Vagina (tissue), 2 donors: ENCODE measurements around the gene GCDH. TPM values are rescaled to one million over a fixed set of nuclear protein-coding genes. Genes with fewer than 3 reads are reported as not detected.
"Not testable (repeated sequence)": the region's sequence is repeated elsewhere in the genome, so short reads cannot be mapped to it uniquely, and the experiment has no call there.

ENCODE experiments used
- DNase-seq, 2 donors: peaks; one replicate each; pipeline ENCODE4 v3.0.0-alpha.2; 2017; ENCODE audit errors: extremely low spot score in 2 of 2
- H3K27ac ChIP-seq: fragments of 200-600 bp; sonication (generic); one replicate; pipeline ENCODE4 v1.5.1; 2019
- H3K27me3 ChIP-seq: fragments of 200-600 bp; sonication (generic); one replicate; pipeline ENCODE4 v1.5.1; 2019
- H3K36me3 ChIP-seq, 2 donors: fragments of 200-600 bp; sonication (generic); one replicate each; pipeline ENCODE4 v1.5.1; 2017 to 2019
- H3K4me1 ChIP-seq: fragments of 200-600 bp; sonication (generic); one replicate; pipeline ENCODE4 v1.5.1; 2019
- H3K4me3 ChIP-seq, 2 donors: fragments of 200-600 bp; sonication (generic); 1 replicate in 1 of 2; 2 replicates in 1 of 2; pipeline ENCODE4 v1.5.1; 2016 to 2019
- H3K9me3 ChIP-seq: fragments of 200-600 bp; sonication (generic); one replicate; pipeline ENCODE4 v1.5.1; 2019
- CTCF ChIP-seq, 3 experiments: fragments of 450-650 bp in 2 of 3; fragments of 200-600 bp in 1 of 3; sonication (generic) in 1 of 3; IDR thresholded peaks; one replicate each; pipeline ENCODE4 v1.5.1; 2017 to 2019; ENCODE audit warnings: antibody characterized with exemption in 3 of 3, mild to moderate bottlenecking in 2 of 3, moderate library complexity in 2 of 3
- POLR2A ChIP-seq, 2 donors: fragments of 450-650 bp; IDR thresholded peaks; one replicate each; pipeline ENCODE4 v1.6.1; 2017; ENCODE audit warnings: antibody characterized with exemption in 2 of 2, mild to moderate bottlenecking in 2 of 2, moderate library complexity in 2 of 2
- POLR2AphosphoS5 ChIP-seq, 2 donors: sonication (generic); formaldehyde crosslinking; IDR thresholded peaks; one replicate each; pipeline ENCODE4 v1.9.0; 2017; ENCODE audit warnings: antibody characterized with exemption in 2 of 2, mild to moderate bottlenecking in 2 of 2, low read depth in 1 of 2; ENCODE audit not compliant: insufficient read depth in 1 of 2
- intact Hi-C: fragments of 100-400 bp; cut with DNase I; formaldehyde crosslinking; loops from one replicate; pipeline ENCODE4 v1.15.1; 2023
- total RNA-seq: library from RNA; depleted of rRNA; stranded (reverse); fragments of >200 nt; gene quantifications from one replicate; pipeline ENCODE4 v1.2.3, GENCODE V29; 2016

Gene GCDH
- total RNA-seq: 23.6 TPM

- H3K36me3 ChIP-seq: peaks cover 0 to 16% of the 10 kb centered on the region in 2 donors
- peak within 1 kb of the TSS; percentile 71 for H3K27ac ChIP-seq
- H3K4me3 ChIP-seq: peak within 1 kb of the TSS; percentile 89 to 92
- intact Hi-C loops: loop anchor here (10.0 kb wide), 1 partner anchor 1546 kb away; the partner anchor contains the start of genes CCDC159 and TMEM205
- H3K4me1 ChIP-seq: peaks cover 16% of the 10 kb centered on the region
- DNase-seq: peak; percentile 99
- H3K27me3 ChIP-seq: no peaks in the 10 kb centered on the region
- H3K9me3 ChIP-seq: no peaks in the 10 kb centered on the region
- TF ChIP-seq POLR2AphosphoS5 (IDR thresholded peaks at IDR 0.05; ENCODE audit: insufficient read depth in 1 of 2, low read depth in 1 of 2) (peak; percentile 89 to 93), CTCF (IDR thresholded peaks at IDR 0.05) (no peak), POLR2A (IDR thresholded peaks at IDR 0.05) (peak in 1 of 2 donors; percentile 40)
These were observed at the start of gene GCDH for GRCh38 chr19:12890787-12891552. Gene GCDH, plus strand, starts transcription at chr19:12891160. Its CDS starts 145 bp downstream, at chr19:12891305.

- no peaks in the 10 kb centered on the region for H3K9me3 ChIP-seq
- H3K36me3 ChIP-seq: no peaks in the 10 kb centered on the region
- DNase-seq: no peak
- intact Hi-C loops: no loop called here
- H3K4me3 ChIP-seq: no peak overlapping the region
- H3K27ac ChIP-seq: no peak overlapping the region
- TF ChIP-seq POLR2A (IDR thresholded peaks at IDR 0.05): no peak
- TF ChIP-seq POLR2AphosphoS5 (IDR thresholded peaks at IDR 0.05; ENCODE audit: insufficient read depth in 1 of 2, low read depth in 1 of 2): no peak
- TF ChIP-seq CTCF (IDR thresholded peaks at IDR 0.05): no peak
- H3K4me1 ChIP-seq: peaks cover 15% of the 10 kb centered on the region
- peaks cover 29% of the 10 kb centered on the region for H3K27me3 ChIP-seq
These were observed 48.4 kb upstream of the GCDH start for GRCh38 chr19:12842511-12842910.

GRCh38 chr19:12843328-12843727, 47.6 kb upstream of the GCDH start:
- Histone ChIP-seq H3K4me3 (no peak overlapping the region), H3K27ac (no peak overlapping the region), H3K4me1 (peaks cover 22% of the 10 kb centered on the region), H3K36me3 (no peaks in the 10 kb centered on the region), H3K9me3 (no peaks in the 10 kb centered on the region), H3K27me3 (peaks cover 25% of the 10 kb centered on the region)
- TF ChIP-seq POLR2AphosphoS5 (IDR thresholded peaks at IDR 0.05; ENCODE audit: insufficient read depth in 1 of 2, low read depth in 1 of 2): no peak
- no peak for TF ChIP-seq CTCF (IDR thresholded peaks at IDR 0.05)
- TF ChIP-seq POLR2A (IDR thresholded peaks at IDR 0.05): no peak
- intact Hi-C loops: no loop called here
- no peak for DNase-seq

- H3K36me3 ChIP-seq: no peaks in the 10 kb centered on the region
- H3K4me3 ChIP-seq: no peak overlapping the region
- peaks cover 18% of the 10 kb centered on the region for H3K27me3 ChIP-seq
- intact Hi-C loops: loop anchor here (2.0 kb wide), 1 partner anchor 73 kb away; no protein-coding TSS in a partner anchor
- peaks cover 13% of the 10 kb centered on the region for H3K4me1 ChIP-seq
- H3K27ac ChIP-seq: no peak overlapping the region
- no peak for TF ChIP-seq CTCF (IDR thresholded peaks at IDR 0.05)
- no peak for TF ChIP-seq POLR2AphosphoS5 (IDR thresholded peaks at IDR 0.05; ENCODE audit: insufficient read depth in 1 of 2, low read depth in 1 of 2)
- H3K9me3 ChIP-seq: no peaks in the 10 kb centered on the region
- no peak for DNase-seq
These were observed 46.8 kb upstream of the GCDH start for GRCh38 chr19:12843999-12844732.

GRCh38 chr19:12846613-12847012, 44.3 kb upstream of the GCDH start:
- H3K4me1 ChIP-seq: peaks cover 12% of the 10 kb centered on the region
- H3K27ac ChIP-seq, H3K9me3 ChIP-seq, H3K4me3 ChIP-seq, H3K27me3 ChIP-seq, intact Hi-C loops, H3K36me3 ChIP-seq, DNase-seq: not testable (repeated sequence)
